ENCODE data around the gene FAM83G. TPM values are rescaled to one million over a fixed set of nuclear protein-coding genes. Genes with fewer than 3 reads are reported as not detected.
"Not testable (repeated sequence)": the region's sequence is repeated elsewhere in the genome, so short reads cannot be mapped to it uniquely, and the experiment has no call there.

The FAM83G gene
- total RNA-seq, 1 experiment from 2014 or later: 29.5 TPM

GRCh38 chr17:18956021-18956420 lies 48.5 kb downstream of the FAM83G start:
- not testable (repeated sequence) for DNase-seq (ENCODE audit: low spot score)

- no peak for DNase-seq (ENCODE audit: low spot score)
These were observed 49.6 kb downstream of the FAM83G start for GRCh38 chr17:18955009-18955408.

GRCh38 chr17:18954321-18954720 lies 50.2 kb downstream of the FAM83G start:
- no peak for DNase-seq (ENCODE audit: low spot score)

- DNase-seq (ENCODE audit: low spot score): no peak
These were observed 51.3 kb downstream of the FAM83G start for GRCh38 chr17:18953231-18953728.

GRCh38 chr17:18951941-18952842 lies 52.4 kb downstream of the FAM83G start, which contains the start of gene SLC5A10:
SLC5A10 (plus strand) TSS chr17:18952165; CDS start chr17:18952206, 41 bp downstream.
- no peak for DNase-seq (ENCODE audit: low spot score)

GRCh38 chr17:18950944-18951905 lies 53.3 kb downstream of the FAM83G start:
- DNase-seq (ENCODE audit: low spot score): no peak

GRCh38 chr17:18950346-18950745 lies 54.2 kb downstream of the FAM83G start:
- DNase-seq (ENCODE audit: low spot score): no peak

- DNase-seq (ENCODE audit: low spot score): no peak
These were observed 55.0 kb downstream of the FAM83G start for GRCh38 chr17:18949566-18949965.

- no peak for DNase-seq (ENCODE audit: low spot score)
These were observed 56.0 kb downstream of the FAM83G start for GRCh38 chr17:18948476-18949006.

- no peak for DNase-seq (ENCODE audit: low spot score)
These were observed 56.7 kb downstream of the FAM83G start for GRCh38 chr17:18947866-18948265.

- DNase-seq (ENCODE audit: low spot score): no peak
These were observed 58.0 kb downstream of the FAM83G start for GRCh38 chr17:18946536-18946935.

GRCh38 chr17:18944646-18945045 lies 59.9 kb downstream of the FAM83G start:
- DNase-seq (ENCODE audit: low spot score): no peak

GRCh38 chr17:18938692-18939023 lies 65.9 kb downstream of the FAM83G start:
- no peak for DNase-seq (ENCODE audit: low spot score)

- no peak for DNase-seq (ENCODE audit: low spot score)
These were observed 66.4 kb downstream of the FAM83G start for GRCh38 chr17:18937981-18938691.

- no peak for DNase-seq (ENCODE audit: low spot score)
These were observed 71.2 kb downstream of the FAM83G start for GRCh38 chr17:18933102-18934058.

- no peak for DNase-seq (ENCODE audit: low spot score)
These were observed 72.1 kb downstream of the FAM83G start for GRCh38 chr17:18932360-18933055.

GRCh38 chr17:18928628-18929125 lies 75.9 kb downstream of the FAM83G start:
- DNase-seq (ENCODE audit: low spot score): no peak

GRCh38 chr17:18925187-18925586 lies 79.4 kb downstream of the FAM83G start:
- DNase-seq (ENCODE audit: low spot score): no peak

- not testable (repeated sequence) for DNase-seq (ENCODE audit: low spot score)
These were observed 82.0 kb downstream of the FAM83G start for GRCh38 chr17:18922596-18922995.

All from A172 (cell line).